HTERT RPE-1 (cell line): ENCODE data around the gene TSSK6.

ENCODE experiments used
- in situ Hi-C: fragments of 300-500 bp; cut with MboI; formaldehyde crosslinking; loops from 4 replicates; pipeline ENCODE4 v1.14.3; 2020; ENCODE audit warnings: low sequenced_read_pairs

Gene TSSK6

DNA sequence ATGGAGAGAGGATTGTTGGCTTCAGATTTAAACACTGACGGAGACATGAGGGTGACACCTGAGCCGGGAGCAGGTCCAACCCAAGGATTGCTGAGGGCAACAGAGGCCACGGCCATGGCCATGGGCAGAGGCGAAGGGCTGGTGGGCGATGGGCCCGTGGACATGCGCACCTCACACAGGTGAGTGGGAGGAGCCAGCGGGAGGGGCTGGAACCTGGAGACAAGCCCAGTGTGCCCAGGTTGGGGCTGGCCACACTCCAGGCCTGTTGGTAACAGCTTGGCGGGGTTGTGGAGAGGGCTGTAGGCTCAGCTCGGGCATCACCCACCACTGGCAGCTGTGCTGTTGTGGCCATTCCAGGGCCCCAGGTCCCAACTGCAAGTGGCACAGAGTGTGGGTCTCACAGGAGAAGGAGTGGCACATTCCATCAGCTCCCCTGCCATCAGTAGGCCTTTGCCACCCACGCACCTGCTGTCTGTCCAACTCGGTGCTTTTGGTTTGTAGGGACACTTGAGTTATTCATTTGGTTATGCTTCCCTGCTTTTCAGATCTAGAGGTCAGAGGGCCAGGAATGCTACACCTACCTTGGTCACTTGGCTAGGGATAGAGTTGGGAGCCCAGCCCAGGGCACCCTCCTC is 49.8 kb downstream of the TSSK6 start:
- in situ Hi-C loops = no loop called here

DNA sequence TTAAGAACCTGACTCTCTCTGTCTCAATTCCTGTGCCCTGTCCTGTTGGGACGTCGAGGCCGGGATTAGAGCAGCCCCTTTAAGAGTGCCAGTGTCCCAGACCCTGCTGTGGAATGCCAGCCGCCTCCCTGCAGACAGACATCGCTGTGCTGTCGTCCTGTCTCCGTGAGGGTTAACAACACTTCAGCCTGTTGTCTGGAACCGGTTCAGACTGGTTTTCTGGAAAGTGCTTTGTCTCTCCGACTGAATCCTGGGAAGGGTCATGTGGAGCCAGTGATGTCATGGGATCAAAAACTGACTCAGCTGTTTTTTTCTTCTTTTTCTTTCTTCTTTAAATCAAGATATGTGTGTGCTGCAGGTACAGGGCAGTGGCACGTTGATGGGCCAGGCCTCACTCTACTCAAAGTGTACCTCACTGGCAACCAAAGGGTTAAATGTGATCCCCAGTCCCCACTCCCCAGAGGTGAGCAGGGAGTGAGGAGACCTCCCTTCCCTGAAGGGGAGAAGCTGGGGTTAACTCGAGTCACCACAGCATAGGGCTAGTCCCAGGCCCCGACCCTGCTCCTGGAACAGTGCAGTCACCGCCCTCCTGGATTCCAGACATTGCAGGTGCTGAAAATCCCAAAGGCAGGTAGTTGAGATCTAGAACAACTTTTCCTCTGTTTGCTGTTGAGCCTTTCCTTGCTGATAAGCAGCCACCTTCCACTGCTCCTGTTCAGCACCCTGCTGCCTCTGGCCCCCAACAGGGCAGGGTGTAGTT is 50.8 kb downstream of the TSSK6 start:
- in situ Hi-C loops = no loop called here
